ENCODE measurements around the gene MAPK8IP2. TPM values are rescaled to one million over a fixed set of nuclear protein-coding genes. Genes with fewer than 3 reads are reported as not detected.

Gene MAPK8IP2
- total and polyA plus RNA-seq, 2 of the 13 experiments (the other 11 are each of a cell fraction or from before 2014, with no cell fraction given): 1.3 to 2.6 TPM

- peak; percentile 95; the same call in 1 of the 2 replicates for TF ChIP-seq ZNF276 (CRISPR knock-in tag; IDR thresholded peaks at IDR 0.05; ENCODE audit: low read depth)
- TF ChIP-seq, protein P1, sequence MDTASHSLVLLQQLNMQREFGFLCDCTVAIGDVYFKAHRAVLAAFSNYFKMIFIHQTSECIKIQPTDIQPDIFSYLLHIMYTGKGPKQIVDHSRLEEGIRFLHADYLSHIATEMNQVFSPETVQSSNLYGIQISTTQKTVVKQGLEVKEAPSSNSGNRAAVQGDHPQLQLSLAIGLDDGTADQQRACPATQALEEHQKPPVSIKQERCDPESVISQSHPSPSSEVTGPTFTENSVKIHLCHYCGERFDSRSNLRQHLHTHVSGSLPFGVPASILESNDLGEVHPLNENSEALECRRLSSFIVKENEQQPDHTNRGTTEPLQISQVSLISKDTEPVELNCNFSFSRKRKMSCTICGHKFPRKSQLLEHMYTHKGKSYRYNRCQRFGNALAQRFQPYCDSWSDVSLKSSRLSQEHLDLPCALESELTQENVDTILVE (CRISPR knock-in tag; IDR thresholded peaks at IDR 0.05): peak; percentile 99
- TF ChIP-seq NR1H2 (CRISPR knock-in tag; IDR thresholded peaks at IDR 0.05; ENCODE audit: borderline replicate concordance, low read depth): peak; percentile 98
- peak; percentile 92 for TF ChIP-seq YEATS4 (CRISPR knock-in tag; IDR thresholded peaks at IDR 0.05; ENCODE audit: borderline replicate concordance)
- TF ChIP-seq RFX1 (IDR thresholded peaks at IDR 0.05): no peak
- peak; percentile 100 for TF ChIP-seq SAP130 (CRISPR knock-in tag; IDR thresholded peaks at IDR 0.05; ENCODE audit: low read depth)
- TF ChIP-seq, protein P2, sequence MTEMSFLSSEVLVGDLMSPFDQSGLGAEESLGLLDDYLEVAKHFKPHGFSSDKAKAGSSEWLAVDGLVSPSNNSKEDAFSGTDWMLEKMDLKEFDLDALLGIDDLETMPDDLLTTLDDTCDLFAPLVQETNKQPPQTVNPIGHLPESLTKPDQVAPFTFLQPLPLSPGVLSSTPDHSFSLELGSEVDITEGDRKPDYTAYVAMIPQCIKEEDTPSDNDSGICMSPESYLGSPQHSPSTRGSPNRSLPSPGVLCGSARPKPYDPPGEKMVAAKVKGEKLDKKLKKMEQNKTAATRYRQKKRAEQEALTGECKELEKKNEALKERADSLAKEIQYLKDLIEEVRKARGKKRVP (CRISPR knock-in tag; IDR thresholded peaks at IDR 0.05): peak in 1 of 2 experiments; percentile 82; a peak in 2 of 4 replicates
- no peak for TF ChIP-seq RBM22 (optimal IDR thresholded peaks at IDR 0.05; ENCODE audit: low read length)
- peak; percentile 94 for TF ChIP-seq HDAC2 (CRISPR knock-in tag; IDR thresholded peaks at IDR 0.05)
- TF ChIP-seq ZNF839 (CRISPR knock-in tag; IDR thresholded peaks at IDR 0.05; ENCODE audit: borderline replicate concordance): no peak
- TF ChIP-seq ZNF710 (CRISPR knock-in tag; IDR thresholded peaks at IDR 0.05; ENCODE audit: borderline replicate concordance): peak; percentile 83; the same call in 1 of the 2 replicates
- TF ChIP-seq GTF3A (CRISPR knock-in tag; conservative IDR thresholded peaks at IDR 0.05): no peak
- peak; percentile 80 for TF ChIP-seq ZFY (CRISPR knock-in tag; IDR thresholded peaks at IDR 0.05)
- TF ChIP-seq FLYWCH1 (CRISPR knock-in tag; IDR thresholded peaks at IDR 0.05): peak; percentile 99
- 0 out of 2 replicates have a peak, but pooled peaks have one; percentile 52 for TF ChIP-seq KDM6A (CRISPR knock-in tag; IDR thresholded peaks at IDR 0.05; ENCODE audit: low read depth)
- TF ChIP-seq, protein P3, sequence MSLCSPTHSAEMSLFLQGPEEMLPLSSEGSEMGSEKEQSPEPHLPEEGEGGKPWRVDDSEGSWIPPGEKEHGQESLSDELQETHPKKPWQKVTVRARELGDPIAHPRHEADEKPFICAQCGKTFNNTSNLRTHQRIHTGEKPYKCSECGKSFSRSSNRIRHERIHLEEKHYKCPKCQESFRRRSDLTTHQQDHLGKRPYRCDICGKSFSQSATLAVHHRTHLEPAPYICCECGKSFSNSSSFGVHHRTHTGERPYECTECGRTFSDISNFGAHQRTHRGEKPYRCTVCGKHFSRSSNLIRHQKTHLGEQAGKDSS (CRISPR knock-in tag; IDR thresholded peaks at IDR 0.05; ENCODE audit: borderline replicate concordance, low read depth): peak; percentile 97
- TF ChIP-seq, protein P4, sequence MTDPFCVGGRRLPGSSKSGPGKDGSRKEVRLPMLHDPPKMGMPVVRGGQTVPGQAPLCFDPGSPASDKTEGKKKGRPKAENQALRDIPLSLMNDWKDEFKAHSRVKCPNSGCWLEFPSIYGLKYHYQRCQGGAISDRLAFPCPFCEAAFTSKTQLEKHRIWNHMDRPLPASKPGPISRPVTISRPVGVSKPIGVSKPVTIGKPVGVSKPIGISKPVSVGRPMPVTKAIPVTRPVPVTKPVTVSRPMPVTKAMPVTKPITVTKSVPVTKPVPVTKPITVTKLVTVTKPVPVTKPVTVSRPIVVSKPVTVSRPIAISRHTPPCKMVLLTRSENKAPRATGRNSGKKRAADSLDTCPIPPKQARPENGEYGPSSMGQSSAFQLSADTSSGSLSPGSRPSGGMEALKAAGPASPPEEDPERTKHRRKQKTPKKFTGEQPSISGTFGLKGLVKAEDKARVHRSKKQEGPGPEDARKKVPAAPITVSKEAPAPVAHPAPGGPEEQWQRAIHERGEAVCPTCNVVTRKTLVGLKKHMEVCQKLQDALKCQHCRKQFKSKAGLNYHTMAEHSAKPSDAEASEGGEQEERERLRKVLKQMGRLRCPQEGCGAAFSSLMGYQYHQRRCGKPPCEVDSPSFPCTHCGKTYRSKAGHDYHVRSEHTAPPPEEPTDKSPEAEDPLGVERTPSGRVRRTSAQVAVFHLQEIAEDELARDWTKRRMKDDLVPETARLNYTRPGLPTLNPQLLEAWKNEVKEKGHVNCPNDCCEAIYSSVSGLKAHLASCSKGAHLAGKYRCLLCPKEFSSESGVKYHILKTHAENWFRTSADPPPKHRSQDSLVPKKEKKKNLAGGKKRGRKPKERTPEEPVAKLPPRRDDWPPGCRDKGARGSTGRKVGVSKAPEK (CRISPR knock-in tag; IDR thresholded peaks at IDR 0.05; ENCODE audit: borderline replicate concordance): no peak
- peak; percentile 98 for TF ChIP-seq ZNF235 (CRISPR knock-in tag; IDR thresholded peaks at IDR 0.05; ENCODE audit: borderline replicate concordance)
Observed at GRCh38 chr22:50599816-50600455, 657 bp upstream of the MAPK8IP2 start (continued).
